Vagina (tissue), 2 donors: ENCODE results near the gene ATRIP. TPM values are rescaled to one million over a fixed set of nuclear protein-coding genes. Genes with fewer than 3 reads are reported as not detected.
A peak's percentile ranks its signal among the peaks of the same experiment; 100 is the strongest.

ENCODE experiments used
- DNase-seq, 2 donors: peaks; one replicate each; pipeline ENCODE4 v3.0.0-alpha.2; 2017; ENCODE audit errors: extremely low spot score in 2 of 2
- H3K27ac ChIP-seq: fragments of 200-600 bp; sonication (generic); one replicate; pipeline ENCODE4 v1.5.1; 2019
- H3K27me3 ChIP-seq: fragments of 200-600 bp; sonication (generic); one replicate; pipeline ENCODE4 v1.5.1; 2019
- H3K36me3 ChIP-seq, 2 donors: fragments of 200-600 bp; sonication (generic); one replicate each; pipeline ENCODE4 v1.5.1; 2017 to 2019
- H3K4me1 ChIP-seq: fragments of 200-600 bp; sonication (generic); one replicate; pipeline ENCODE4 v1.5.1; 2019
- H3K4me3 ChIP-seq, 2 donors: fragments of 200-600 bp; sonication (generic); 1 replicate in 1 of 2; 2 replicates in 1 of 2; pipeline ENCODE4 v1.5.1; 2016 to 2019
- H3K9me3 ChIP-seq: fragments of 200-600 bp; sonication (generic); one replicate; pipeline ENCODE4 v1.5.1; 2019
- CTCF ChIP-seq, 3 experiments: fragments of 450-650 bp in 2 of 3; fragments of 200-600 bp in 1 of 3; sonication (generic) in 1 of 3; IDR thresholded peaks; one replicate each; pipeline ENCODE4 v1.5.1; 2017 to 2019; ENCODE audit warnings: antibody characterized with exemption in 3 of 3, mild to moderate bottlenecking in 2 of 3, moderate library complexity in 2 of 3
- POLR2A ChIP-seq, 2 donors: fragments of 450-650 bp; IDR thresholded peaks; one replicate each; pipeline ENCODE4 v1.6.1; 2017; ENCODE audit warnings: antibody characterized with exemption in 2 of 2, mild to moderate bottlenecking in 2 of 2, moderate library complexity in 2 of 2
- POLR2AphosphoS5 ChIP-seq, 2 donors: sonication (generic); formaldehyde crosslinking; IDR thresholded peaks; one replicate each; pipeline ENCODE4 v1.9.0; 2017; ENCODE audit warnings: antibody characterized with exemption in 2 of 2, mild to moderate bottlenecking in 2 of 2, low read depth in 1 of 2; ENCODE audit not compliant: insufficient read depth in 1 of 2
- intact Hi-C: fragments of 100-400 bp; cut with DNase I; formaldehyde crosslinking; loops from one replicate; pipeline ENCODE4 v1.15.1; 2023
- total RNA-seq: library from RNA; depleted of rRNA; stranded (reverse); fragments of >200 nt; gene quantifications from one replicate; pipeline ENCODE4 v1.2.3, GENCODE V29; 2016

The ATRIP gene
- 13.8 TPM for total RNA-seq

DNA sequence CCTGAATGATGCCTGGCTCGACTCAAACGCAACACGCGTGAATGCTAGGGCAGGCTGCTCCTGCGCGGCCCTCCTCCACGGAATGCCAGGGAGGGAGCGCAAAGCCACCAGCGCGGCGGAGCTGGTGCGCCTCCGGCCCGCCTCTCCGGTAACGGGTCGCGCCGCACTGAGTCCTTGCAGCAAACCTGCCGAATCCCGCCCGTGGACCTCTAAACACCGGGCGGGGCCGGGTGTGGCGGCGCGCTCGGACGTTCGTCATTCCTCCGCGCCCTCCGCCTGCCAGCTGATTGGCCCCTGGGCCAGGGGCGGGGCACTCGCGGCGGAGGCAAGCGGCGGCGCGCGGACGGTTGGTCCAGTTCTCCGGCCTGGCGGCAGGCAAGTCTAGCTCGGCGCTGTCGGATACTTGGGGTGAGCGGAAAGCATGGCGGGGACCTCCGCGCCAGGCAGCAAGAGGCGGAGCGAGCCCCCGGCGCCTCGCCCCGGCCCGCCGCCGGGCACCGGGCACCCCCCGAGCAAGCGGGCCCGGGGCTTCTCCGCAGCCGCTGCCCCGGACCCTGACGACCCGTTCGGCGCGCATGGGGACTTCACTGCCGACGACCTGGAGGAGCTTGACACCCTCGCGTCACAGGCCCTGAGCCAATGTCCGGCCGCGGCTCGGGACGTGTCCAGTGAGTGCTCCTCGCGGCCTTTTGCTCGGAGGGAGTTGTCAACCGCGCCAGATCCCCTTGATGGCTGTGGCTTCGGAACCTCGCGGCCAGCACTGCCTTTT, at the start of gene ATRIP:
ATRIP (plus strand) TSS at position 313 of the 769 bp plus-strand sequence; CDS start at position 422, 109 bp downstream.
- intact Hi-C loops, result no loop called here

DNA sequence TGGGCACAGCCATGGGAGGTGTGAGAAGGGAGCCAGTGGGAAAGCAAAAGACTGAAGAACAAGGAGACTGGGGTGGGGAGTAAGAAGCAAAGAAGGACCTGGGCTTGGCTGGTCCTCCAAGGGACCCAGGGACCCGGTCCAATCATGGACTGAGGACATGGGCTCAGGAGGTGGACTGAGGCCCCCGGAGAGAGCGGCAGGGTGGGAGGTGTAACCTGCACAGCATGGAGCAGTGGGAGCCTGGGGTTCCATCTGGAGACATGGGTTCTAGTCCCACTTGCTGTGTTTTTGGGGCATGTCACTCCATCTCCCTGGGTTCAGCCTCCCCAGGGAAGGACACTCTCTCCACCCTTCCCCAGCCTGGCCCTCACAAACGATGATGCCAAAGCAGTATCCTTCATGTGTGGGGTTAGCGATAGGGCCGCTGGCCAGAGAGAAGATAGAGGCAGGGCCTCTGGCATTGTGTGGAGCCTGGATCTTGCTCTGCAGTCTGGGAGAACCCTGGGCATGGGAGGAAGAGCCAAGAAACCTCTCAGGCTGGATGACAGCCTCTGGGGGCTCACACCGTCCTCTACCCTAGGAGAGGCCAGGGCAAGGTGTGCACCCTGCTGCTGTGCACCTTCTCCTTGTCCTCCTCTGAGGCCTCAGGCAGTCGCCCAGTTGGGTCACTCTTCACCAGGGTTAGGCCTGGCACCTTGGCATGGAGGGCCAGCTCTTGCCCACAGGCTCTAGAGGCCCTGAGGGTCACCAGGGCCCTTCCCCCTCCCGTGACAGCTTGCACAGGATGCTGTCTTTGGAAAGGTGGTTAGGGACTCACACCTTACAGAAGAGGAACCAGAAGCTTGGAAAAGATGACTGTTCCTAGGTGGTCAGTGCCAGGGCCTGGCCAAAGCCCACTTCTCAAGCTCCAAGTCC, 48.5 kb upstream of the ATRIP start:
- peaks cover 12% of the 10 kb centered on the region for H3K4me1 ChIP-seq
- no peaks in the 10 kb centered on the region for H3K36me3 ChIP-seq
- no peak for DNase-seq
- TF ChIP-seq CTCF (IDR thresholded peaks at IDR 0.05) (no peak), POLR2A (IDR thresholded peaks at IDR 0.05) (no peak), POLR2AphosphoS5 (IDR thresholded peaks at IDR 0.05; ENCODE audit: insufficient read depth in 1 of 2, low read depth in 1 of 2) (no peak)
- H3K27me3 ChIP-seq, result no peaks in the 10 kb centered on the region
- H3K27ac ChIP-seq, result no peak overlapping the region
- intact Hi-C loops, result no loop called here
- H3K4me3 ChIP-seq, result no peak overlapping the region
- no peaks in the 10 kb centered on the region for H3K9me3 ChIP-seq

More for the DNA sequence above, at the start of gene ATRIP:
- Histone ChIP-seq H3K4me3 (peak within 1 kb of the TSS; percentile 72 to 89), H3K27me3 (no peaks in the 10 kb centered on the region), H3K27ac (peak within 1 kb of the TSS; percentile 78), H3K4me1 (peaks cover 34% of the 10 kb centered on the region), H3K36me3 (peaks cover 0 to 25% of the 10 kb centered on the region in 2 donors), H3K9me3 (no peaks in the 10 kb centered on the region)
- TF ChIP-seq POLR2A (IDR thresholded peaks at IDR 0.05), result peak; percentile 49 to 78
- no peak for TF ChIP-seq CTCF (IDR thresholded peaks at IDR 0.05)
- TF ChIP-seq POLR2AphosphoS5 (IDR thresholded peaks at IDR 0.05; ENCODE audit: insufficient read depth in 1 of 2, low read depth in 1 of 2), result peak; percentile 73 to 90
- peak in 1 of 2 donors; percentile 90 for DNase-seq

GRCh38 chr3:48398701-48399386, 47.7 kb upstream of the ATRIP start:
- no peaks in the 10 kb centered on the region for H3K27me3 ChIP-seq
- peaks cover 12% of the 10 kb centered on the region for H3K4me1 ChIP-seq
- DNase-seq, result peak in 1 of 2 donors; percentile 96
- H3K36me3 ChIP-seq, result peaks cover 0 to 3% of the 10 kb centered on the region in 2 donors
- intact Hi-C loops, result no loop called here
- H3K27ac ChIP-seq, result no peak overlapping the region
- no peaks in the 10 kb centered on the region for H3K9me3 ChIP-seq
- TF ChIP-seq POLR2A (IDR thresholded peaks at IDR 0.05) (no peak), CTCF (IDR thresholded peaks at IDR 0.05) (no peak), POLR2AphosphoS5 (IDR thresholded peaks at IDR 0.05; ENCODE audit: insufficient read depth in 1 of 2, low read depth in 1 of 2) (no peak)
- H3K4me3 ChIP-seq, result no peak overlapping the region

DNA sequence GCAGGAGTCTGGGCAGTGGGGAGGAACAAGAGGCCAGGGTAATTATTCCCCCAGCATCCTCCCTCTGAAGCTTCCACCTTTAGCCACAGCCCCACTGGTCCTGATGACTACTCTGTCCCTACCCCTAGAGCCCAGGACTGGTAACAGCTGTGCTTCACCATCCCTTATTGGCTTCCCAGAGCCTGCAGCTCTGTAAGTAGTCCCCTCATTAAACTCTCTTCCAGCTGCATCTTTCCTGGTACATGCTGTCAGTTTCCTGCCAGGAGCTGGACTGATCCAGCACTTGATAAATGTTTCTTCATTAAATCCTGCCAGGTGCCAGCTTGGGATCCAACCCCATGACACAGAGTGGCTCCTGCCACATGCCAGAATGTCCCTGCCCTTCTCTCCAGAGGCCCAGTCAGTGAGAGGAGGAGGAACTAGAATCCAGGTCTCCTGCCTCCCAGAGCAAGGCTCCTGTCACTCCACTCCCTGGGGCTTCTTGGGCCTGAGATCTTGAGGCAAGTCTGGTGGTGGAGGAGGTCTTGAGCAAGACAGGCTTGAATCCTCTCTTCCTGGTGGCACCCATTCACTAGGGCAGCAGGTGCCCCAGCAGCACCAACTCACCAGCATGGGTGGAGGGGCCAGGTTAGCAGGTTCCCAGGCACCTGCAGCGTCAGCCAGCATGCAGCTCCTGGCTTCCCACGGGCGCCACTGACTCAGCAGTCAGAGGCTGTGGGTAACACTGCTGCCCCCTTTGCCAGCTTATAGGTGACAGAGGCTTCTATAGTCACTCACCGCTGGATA, 47.0 kb upstream of the ATRIP start:
- Histone ChIP-seq H3K4me1 (peaks cover 12% of the 10 kb centered on the region), H3K27ac (no peak overlapping the region), H3K36me3 (peaks cover 0 to 10% of the 10 kb centered on the region in 2 donors), H3K27me3 (no peaks in the 10 kb centered on the region), H3K9me3 (no peaks in the 10 kb centered on the region), H3K4me3 (no peak overlapping the region)
- intact Hi-C loops, result loop anchor here (5.0 kb wide), 1 partner anchor 38 kb away; no protein-coding TSS in a partner anchor
- DNase-seq, result peak in 1 of 2 donors; percentile 86
- no peak for TF ChIP-seq CTCF (IDR thresholded peaks at IDR 0.05)
- TF ChIP-seq POLR2AphosphoS5 (IDR thresholded peaks at IDR 0.05; ENCODE audit: insufficient read depth in 1 of 2, low read depth in 1 of 2), result peak in 1 of 2 donors; percentile 16
